ENCODE results near the gene GLS2. TPM values are rescaled to one million over a fixed set of nuclear protein-coding genes. Genes with fewer than 3 reads are reported as not detected.

Gene GLS2
- total and polyA plus RNA-seq, 9 of the 15 experiments (the other 6 are each of a cell fraction or from before 2014, with no cell fraction given) = 0.11 TPM; not detected in 8

- TF ChIP-seq, protein P1, sequence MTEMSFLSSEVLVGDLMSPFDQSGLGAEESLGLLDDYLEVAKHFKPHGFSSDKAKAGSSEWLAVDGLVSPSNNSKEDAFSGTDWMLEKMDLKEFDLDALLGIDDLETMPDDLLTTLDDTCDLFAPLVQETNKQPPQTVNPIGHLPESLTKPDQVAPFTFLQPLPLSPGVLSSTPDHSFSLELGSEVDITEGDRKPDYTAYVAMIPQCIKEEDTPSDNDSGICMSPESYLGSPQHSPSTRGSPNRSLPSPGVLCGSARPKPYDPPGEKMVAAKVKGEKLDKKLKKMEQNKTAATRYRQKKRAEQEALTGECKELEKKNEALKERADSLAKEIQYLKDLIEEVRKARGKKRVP (CRISPR knock-in tag; IDR thresholded peaks at IDR 0.05) = no peak
- TF ChIP-seq MXI1 (IDR thresholded peaks at IDR 0.05; ENCODE audit: low read depth, low read length) = peak; percentile 73; the same call in 1 of the 2 replicates
- TF ChIP-seq ZNF175 (CRISPR knock-in tag; IDR thresholded peaks at IDR 0.05; ENCODE audit: low read depth) = peak; percentile 45; the same call in 1 of the 2 replicates
- TF ChIP-seq ZNF395 (CRISPR knock-in tag; IDR thresholded peaks at IDR 0.05) = no peak
- no peak for TF ChIP-seq HCFC1 (IDR thresholded peaks at IDR 0.05; ENCODE audit: low read depth, low read length)
- peak; percentile 34; the same call in 1 of the 2 replicates for TF ChIP-seq MBD2 (IDR thresholded peaks at IDR 0.05; ENCODE audit: borderline replicate concordance, low read depth)
- TF ChIP-seq OTX1 (CRISPR knock-in tag; IDR thresholded peaks at IDR 0.05) = peak; percentile 89
- TF ChIP-seq TRIM25 (IDR thresholded peaks at IDR 0.05; ENCODE audit: borderline replicate concordance) = no peak; the same call in 1 of the 2 replicates
- TF ChIP-seq BCL6 (CRISPR knock-in tag; IDR thresholded peaks at IDR 0.05) = no peak
- TF ChIP-seq NR2F6 (CRISPR knock-in tag; IDR thresholded peaks at IDR 0.05) = no peak
- TF ChIP-seq PRDM10 (IDR thresholded peaks at IDR 0.05; ENCODE audit: partially characterized antibody) = peak; percentile 6
- TF ChIP-seq, protein P2, sequence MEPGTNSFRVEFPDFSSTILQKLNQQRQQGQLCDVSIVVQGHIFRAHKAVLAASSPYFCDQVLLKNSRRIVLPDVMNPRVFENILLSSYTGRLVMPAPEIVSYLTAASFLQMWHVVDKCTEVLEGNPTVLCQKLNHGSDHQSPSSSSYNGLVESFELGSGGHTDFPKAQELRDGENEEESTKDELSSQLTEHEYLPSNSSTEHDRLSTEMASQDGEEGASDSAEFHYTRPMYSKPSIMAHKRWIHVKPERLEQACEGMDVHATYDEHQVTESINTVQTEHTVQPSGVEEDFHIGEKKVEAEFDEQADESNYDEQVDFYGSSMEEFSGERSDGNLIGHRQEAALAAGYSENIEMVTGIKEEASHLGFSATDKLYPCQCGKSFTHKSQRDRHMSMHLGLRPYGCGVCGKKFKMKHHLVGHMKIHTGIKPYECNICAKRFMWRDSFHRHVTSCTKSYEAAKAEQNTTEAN (CRISPR knock-in tag; IDR thresholded peaks at IDR 0.05) = no peak; the same call in 1 of the 2 replicates
- no peak for TF ChIP-seq SMC3 (conservative IDR thresholded peaks at IDR 0.05; ENCODE audit: insufficient read depth, low read depth, low read length)
- no peak for TF ChIP-seq THRAP3 (IDR thresholded peaks at IDR 0.05; ENCODE audit: borderline replicate concordance)
- no peak for TF ChIP-seq NR0B1 (IDR thresholded peaks at IDR 0.05; ENCODE audit: partially characterized antibody)
These were observed 50.4 kb downstream of the GLS2 start (continued) for GRCh38 chr12:56437430-56438176.

All from K562 (cell line).